ENCODE data around the gene MGAT4C. TPM values are rescaled to one million over a fixed set of nuclear protein-coding genes. Genes with fewer than 3 reads are reported as not detected.
"Not testable (repeated sequence)": the region's sequence is repeated elsewhere in the genome, so short reads cannot be mapped to it uniquely, and the experiment has no call there.

Gene MGAT4C
- total and polyA plus RNA-seq, 2 of the 8 experiments (the other 6 are each of a cell fraction or from before 2014, with no cell fraction given), result 1.6 to 2.5 TPM

DNA sequence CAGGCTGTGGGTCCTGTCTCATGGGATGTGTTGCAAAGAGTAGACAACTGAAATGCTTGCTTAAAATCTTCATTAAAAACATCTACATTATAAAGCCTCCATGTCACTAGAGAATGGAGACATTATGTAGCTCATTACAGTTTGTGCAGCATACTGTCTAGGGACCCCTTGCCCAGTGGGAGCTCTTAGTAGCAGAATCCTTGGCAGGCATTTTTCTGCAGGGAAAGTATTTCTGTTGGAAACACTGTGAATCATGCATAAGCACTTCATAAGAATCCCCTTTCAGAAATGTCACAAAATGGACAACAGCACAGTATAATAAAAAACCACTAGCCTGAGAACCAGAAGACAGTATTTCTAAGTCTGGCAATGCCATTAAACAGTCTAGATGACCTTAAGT is 174.3 kb downstream of the MGAT4C start (continued):
- TF ChIP-seq RNF2 (IDR thresholded peaks at IDR 0.05; ENCODE audit: borderline replicate concordance, low read depth, low read length, missing control alignments, poor library complexity, severe bottlenecking) (no peak), ASH2L (IDR thresholded peaks at IDR 0.05; ENCODE audit: low read length) (no peak), CTBP2 (IDR thresholded peaks at IDR 0.05; ENCODE audit: borderline replicate concordance, insufficient read depth, insufficient read length, low read length) (no peak), RAD21 (IDR thresholded peaks at IDR 0.05 in 1 of 2, conservative IDR thresholded peaks at IDR 0.05 in 1 of 2; ENCODE audit: low read depth in 2 of 2, low read length in 2 of 2) (no peak), TBP (IDR thresholded peaks at IDR 0.05; ENCODE audit: low read depth, low read length) (no peak), HDAC2 (IDR thresholded peaks at IDR 0.05; ENCODE audit: borderline replicate concordance in 1 of 2, low read depth in 2 of 2, low read length in 2 of 2) (no peak), RXRA (IDR thresholded peaks at IDR 0.05; ENCODE audit: insufficient read depth, low read depth, low read length) (no peak)

DNA sequence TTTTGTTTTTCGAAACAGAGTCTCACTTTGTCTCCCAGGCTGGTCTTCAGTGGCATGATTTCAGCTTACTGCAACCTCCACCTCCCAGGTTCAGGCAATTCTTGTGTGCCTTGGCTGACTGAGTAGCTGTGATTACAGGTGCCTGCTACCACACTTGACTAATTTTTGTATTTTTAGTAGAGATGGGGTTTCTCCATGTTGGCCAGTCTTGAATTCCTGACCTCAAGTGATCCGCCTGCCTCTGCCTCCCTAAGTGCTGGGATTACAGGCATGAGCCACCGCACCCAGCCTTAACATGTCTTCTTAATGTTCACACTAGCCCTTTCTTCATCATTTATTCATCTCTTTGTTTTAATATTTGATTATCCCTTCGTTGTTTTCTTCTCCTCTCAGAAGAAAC is 197.1 kb downstream of the MGAT4C start:
- not testable (repeated sequence) for DNase-seq (ENCODE audit: low read depth in 1 of 2, low spot score in 2 of 2); H3K23me2 ChIP-seq (ENCODE audit: low read depth, low read length); H3K18ac ChIP-seq (ENCODE audit: extremely low read depth, low read length); H2BK120ac ChIP-seq (replicated peaks; ENCODE audit: low read depth, low read length); H2AFZ ChIP-seq (ENCODE audit: low read length); H3K27ac ChIP-seq (ENCODE audit: low read depth, low read length); H2BK12ac ChIP-seq (ENCODE audit: low read depth, low read length); H3K23ac ChIP-seq (ENCODE audit: insufficient read length); H3K14ac ChIP-seq (ENCODE audit: insufficient read length); H2BK20ac ChIP-seq (ENCODE audit: low read length); H2AK5ac ChIP-seq (ENCODE audit: low read depth, low read length); H2BK5ac ChIP-seq (ENCODE audit: low read depth, low read length); H4K91ac ChIP-seq (replicated peaks; ENCODE audit: insufficient read length, low read length); H4K5ac ChIP-seq (ENCODE audit: insufficient read length, low read depth, low read length); H3K9me3 ChIP-seq (ENCODE audit: insufficient read depth in 2 of 2, low read depth in 1 of 2, low read length in 1 of 2); H3K27me3 ChIP-seq (replicated peaks in 1 of 4; ENCODE audit: control insufficient read depth in 3 of 4, extremely low read depth in 1 of 4, insufficient read depth in 3 of 4, low read length in 3 of 4); H4K8ac ChIP-seq (ENCODE audit: extremely low read depth, insufficient read depth, low read length); H3K4me3 ChIP-seq (ENCODE audit: extremely low read depth in 1 of 4, insufficient read depth in 2 of 4, low read depth in 3 of 4, low read length in 4 of 4); H3K9ac ChIP-seq (replicated peaks in 1 of 4; ENCODE audit: extremely low read depth in 1 of 4, low read depth in 3 of 4, low read length in 3 of 4); H3K4ac ChIP-seq (replicated peaks; ENCODE audit: insufficient read length, low read depth, low read length); H3K79me2 ChIP-seq (ENCODE audit: control insufficient read depth in 1 of 2, insufficient read depth in 2 of 2, low read length in 2 of 2); H4K20me1 ChIP-seq (replicated peaks in 1 of 2; ENCODE audit: control insufficient read depth in 1 of 2, insufficient read depth in 2 of 2, low read length in 2 of 2); H3K56ac ChIP-seq (replicated peaks; ENCODE audit: insufficient read length, low read depth, low read length); H3K4me1 ChIP-seq (replicated peaks in 1 of 4; ENCODE audit: control insufficient read depth in 3 of 4, insufficient read depth in 4 of 4, low read length in 3 of 4); H3K36me3 ChIP-seq (ENCODE audit: control insufficient read depth in 2 of 4, insufficient read depth in 4 of 4, low read length in 3 of 4); H3K79me1 ChIP-seq (ENCODE audit: low read depth, low read length); H2BK15ac ChIP-seq (ENCODE audit: low read length); H3K4me2 ChIP-seq (ENCODE audit: insufficient read depth in 1 of 2, low read depth in 2 of 2, low read length in 2 of 2); FAIRE-seq
- WGBS, 2 experiments (ENCODE audit: extremely low coverage in 1 of 2, insufficient coverage in 1 of 2, insufficient read length in 1 of 2, insufficient replicate concordance in 2 of 2, low coverage in 1 of 2, low lambda C conversion rate in 2 of 2, missing lambda C conversion rate in 1 of 2), result 89% methylated on average over 4 of the region's 4 CpGs; no CpG with 5 or more reads in 1 of the 2 experiments
- ChIA-PET POLR2A (ENCODE audit: partially characterized antibody) (interaction anchor here (0.6 kb wide), 1 partner anchor 43 kb away, joined by 3 read pairs; no protein-coding TSS in a partner anchor), CTCF (ENCODE audit: partially characterized antibody) (interaction anchor here (0.6 kb wide), 1 partner anchor 1894 kb away, joined by 3 read pairs; no protein-coding TSS in a partner anchor)

All from H1 (cell line).